Sigmoid colon (tissue), 4 donors: ENCODE data around the gene ATG14.
"Not testable (repeated sequence)": the region's sequence is repeated elsewhere in the genome, so short reads cannot be mapped to it uniquely, and the experiment has no call there.

Experiments used
- CTCF ChIP-seq, 4 experiments: fragments of 450-650 bp in 3 of 4; fragments of 200-600 bp in 1 of 4; IDR thresholded peaks; one replicate each; pipeline ENCODE4 v1.5.1; 2016 to 2019; ENCODE audit warnings: antibody characterized with exemption in 4 of 4, mild to moderate bottlenecking in 3 of 4, moderate library complexity in 2 of 4
- POLR2A ChIP-seq, 2 donors: fragments of 450-650 bp; IDR thresholded peaks; one replicate each; pipeline ENCODE4 v1.6.1; 2016; ENCODE audit warnings: antibody characterized with exemption in 2 of 2, mild to moderate bottlenecking in 2 of 2, moderate library complexity in 2 of 2
- POLR2AphosphoS5 ChIP-seq, 4 donors: sonication (generic); formaldehyde crosslinking; IDR thresholded peaks; one replicate each; pipeline ENCODE4 v1.6.1; 2017; ENCODE audit warnings: antibody characterized with exemption in 4 of 4

GRCh38 chr14:55456411-55456810 is 44.8 kb upstream of the ATG14 start:
- TF ChIP-seq CTCF, POLR2A, POLR2AphosphoS5 (IDR thresholded peaks at IDR 0.05): not testable (repeated sequence)
